Colonic mucosa (tissue), 4 donors: ENCODE results near the gene FAM13A. TPM values are rescaled to one million over a fixed set of nuclear protein-coding genes. Genes with fewer than 3 reads are reported as not detected.
"Not testable (repeated sequence)": the region's sequence is repeated elsewhere in the genome, so short reads cannot be mapped to it uniquely, and the experiment has no call there.

Experiments
- DNase-seq: peaks from one replicate; pipeline ENCODE4 v3.0.0-alpha.2; 2020
- H3K27ac ChIP-seq: fragments of 200-600 bp; one replicate; pipeline ENCODE4 v1.8.0; 2021
- H3K27me3 ChIP-seq: fragments of 200-600 bp; one replicate; pipeline ENCODE4 v1.8.0; 2021
- H3K36me3 ChIP-seq: fragments of 200-600 bp; one replicate; pipeline ENCODE4 v1.8.0; 2021
- H3K4me1 ChIP-seq: fragments of 200-600 bp; one replicate; pipeline ENCODE4 v1.8.0; 2021; ENCODE audit warnings: mild to moderate bottlenecking
- H3K4me3 ChIP-seq: fragments of 200-600 bp; one replicate; pipeline ENCODE4 v1.8.0; 2021
- H3K9ac ChIP-seq, 2 donors: one replicate each; pipeline ENCODE4 v1.7.0; 2013; ENCODE audit warnings: control low read depth in 2 of 2, low read depth in 2 of 2, low read length in 2 of 2
- H3K9me3 ChIP-seq: fragments of 200-600 bp; one replicate; pipeline ENCODE4 v1.8.0; 2021
- intact Hi-C: fragments of 100-400 bp; cut with DNase I; formaldehyde crosslinking; loops from one replicate; pipeline ENCODE4 v1.14.1; 2022
- total RNA-seq, 2 donors: library from RNA; stranded (reverse); fragmentation: NEBNext Ultra II Directional in 1 of 2; extraction: Animal tissue kit (Norgen Biotek cat#: 25700) in 1 of 2; gene quantifications; one replicate each; pipeline ENCODE4 v1.2.1, GENCODE V29; 2021
- TF ChIP-seq, protein P1 (sequence below): fragments of 200-600 bp; IDR thresholded peaks from one replicate; pipeline ENCODE4 v1.8.0; 2022; ENCODE audit warnings: antibody characterized with exemption, mild to moderate bottlenecking
- donor health status: healthy.
- donor health status: DM: no; HTN: no; CAD: no.
- donor health status: DM: no; HTN: no; CAD: no.

FAM13A gene
- total RNA-seq, 2 donors from 2014 or later, result 34.0 to 248 TPM

GRCh38 chr4:89069481-89069880, 12.5 kb upstream of the FAM13A start:
- no peaks in the 10 kb centered on the region for H3K4me1 ChIP-seq
- H3K36me3 ChIP-seq, result no peaks in the 10 kb centered on the region
- TF ChIP-seq, protein P1, sequence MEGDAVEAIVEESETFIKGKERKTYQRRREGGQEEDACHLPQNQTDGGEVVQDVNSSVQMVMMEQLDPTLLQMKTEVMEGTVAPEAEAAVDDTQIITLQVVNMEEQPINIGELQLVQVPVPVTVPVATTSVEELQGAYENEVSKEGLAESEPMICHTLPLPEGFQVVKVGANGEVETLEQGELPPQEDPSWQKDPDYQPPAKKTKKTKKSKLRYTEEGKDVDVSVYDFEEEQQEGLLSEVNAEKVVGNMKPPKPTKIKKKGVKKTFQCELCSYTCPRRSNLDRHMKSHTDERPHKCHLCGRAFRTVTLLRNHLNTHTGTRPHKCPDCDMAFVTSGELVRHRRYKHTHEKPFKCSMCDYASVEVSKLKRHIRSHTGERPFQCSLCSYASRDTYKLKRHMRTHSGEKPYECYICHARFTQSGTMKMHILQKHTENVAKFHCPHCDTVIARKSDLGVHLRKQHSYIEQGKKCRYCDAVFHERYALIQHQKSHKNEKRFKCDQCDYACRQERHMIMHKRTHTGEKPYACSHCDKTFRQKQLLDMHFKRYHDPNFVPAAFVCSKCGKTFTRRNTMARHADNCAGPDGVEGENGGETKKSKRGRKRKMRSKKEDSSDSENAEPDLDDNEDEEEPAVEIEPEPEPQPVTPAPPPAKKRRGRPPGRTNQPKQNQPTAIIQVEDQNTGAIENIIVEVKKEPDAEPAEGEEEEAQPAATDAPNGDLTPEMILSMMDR, result no peak
- no peaks in the 10 kb centered on the region for H3K27me3 ChIP-seq
- no peak for DNase-seq
- H3K27ac ChIP-seq, result no peak overlapping the region
- no peak overlapping the region for H3K9ac ChIP-seq
- no peaks in the 10 kb centered on the region for H3K9me3 ChIP-seq
- H3K4me3 ChIP-seq, result no peak overlapping the region
- intact Hi-C loops, result no loop called here

GRCh38 chr4:89067417-89067816, 10.4 kb upstream of the FAM13A start:
- no peak overlapping the region for H3K27ac ChIP-seq
- no peaks in the 10 kb centered on the region for H3K4me1 ChIP-seq
- H3K9ac ChIP-seq, result no peak overlapping the region
- no peak overlapping the region for H3K4me3 ChIP-seq
- H3K27me3 ChIP-seq, result no peaks in the 10 kb centered on the region
- H3K9me3 ChIP-seq, result no peaks in the 10 kb centered on the region
- intact Hi-C loops, result no loop called here
- H3K36me3 ChIP-seq, result no peaks in the 10 kb centered on the region
- no peak for DNase-seq
- TF ChIP-seq, protein P1, result no peak

- Histone ChIP-seq H3K4me3 (no peak overlapping the region), H3K36me3 (no peaks in the 10 kb centered on the region), H3K27ac (no peak overlapping the region), H3K4me1 (no peaks in the 10 kb centered on the region), H3K27me3 (no peaks in the 10 kb centered on the region), H3K9me3 (no peaks in the 10 kb centered on the region), H3K9ac (no peak overlapping the region)
- intact Hi-C loops, result no loop called here
- TF ChIP-seq, protein P1, result no peak
- no peak for DNase-seq
These were observed 7.9 kb upstream of the FAM13A start for GRCh38 chr4:89064848-89065247.

DNA sequence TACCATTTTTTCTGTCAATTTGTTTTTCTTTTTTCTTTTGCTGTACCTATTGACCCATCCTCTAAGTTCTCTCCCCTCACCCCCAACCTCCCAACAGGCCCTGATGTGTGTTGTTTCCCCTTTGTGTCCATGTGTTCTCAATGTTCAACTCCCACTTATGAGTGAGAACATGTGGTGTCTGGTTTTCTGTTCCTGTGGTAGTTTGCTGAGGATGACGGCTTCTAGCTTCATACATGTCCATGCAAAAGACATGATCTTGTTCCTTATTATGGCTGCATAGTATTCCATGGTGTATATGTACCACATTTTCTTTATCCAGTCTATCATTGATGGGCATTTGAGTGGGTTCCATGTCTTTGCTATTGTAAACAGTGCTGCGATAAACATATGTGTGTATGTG, 859 bp upstream of the FAM13A start:
- H3K9me3 ChIP-seq, H3K4me3 ChIP-seq, intact Hi-C loops, H3K27me3 ChIP-seq, H3K27ac ChIP-seq, H3K4me1 ChIP-seq, H3K36me3 ChIP-seq, H3K9ac ChIP-seq, DNase-seq: not testable (repeated sequence)

- Histone ChIP-seq H3K4me1 (no peaks in the 10 kb centered on the region), H3K9ac (peak overlapping the region; percentile 30 to 40), H3K36me3 (no peaks in the 10 kb centered on the region), H3K27ac (peak overlapping the region; percentile 41), H3K4me3 (peak overlapping the region; percentile 4), H3K9me3 (no peaks in the 10 kb centered on the region), H3K27me3 (no peaks in the 10 kb centered on the region)
- DNase-seq, result no peak
- intact Hi-C loops, result no loop called here
- TF ChIP-seq, protein P1, result no peak
These were observed 563 bp downstream of the FAM13A start for GRCh38 chr4:89056292-89056952.
